LNCaP clone FGC (cell line): Measurements from ENCODE around the gene USP36.
"Not testable (repeated sequence)": the region's sequence is repeated elsewhere in the genome, so short reads cannot be mapped to it uniquely, and the experiment has no call there.

Experiments used
- DNase-seq: peaks from one replicate; pipeline ENCODE4 v3.0.0-alpha.2; 2011; ENCODE audit warnings: low read depth
- H3K4me3 ChIP-seq: 2 replicates; pipeline ENCODE4 v1.5.1; 2011; ENCODE audit warnings: mild to moderate bottlenecking, low read depth, low read length, control low read depth
- TF ChIP-seq, protein P1 (sequence below): IDR thresholded peaks from 2 replicates; pipeline ENCODE4 v1.5.1; 2012; ENCODE audit warnings: mild to moderate bottlenecking; ENCODE audit not compliant: control insufficient read depth, insufficient read depth; ENCODE audit errors: extremely low read depth

The USP36 gene

DNA sequence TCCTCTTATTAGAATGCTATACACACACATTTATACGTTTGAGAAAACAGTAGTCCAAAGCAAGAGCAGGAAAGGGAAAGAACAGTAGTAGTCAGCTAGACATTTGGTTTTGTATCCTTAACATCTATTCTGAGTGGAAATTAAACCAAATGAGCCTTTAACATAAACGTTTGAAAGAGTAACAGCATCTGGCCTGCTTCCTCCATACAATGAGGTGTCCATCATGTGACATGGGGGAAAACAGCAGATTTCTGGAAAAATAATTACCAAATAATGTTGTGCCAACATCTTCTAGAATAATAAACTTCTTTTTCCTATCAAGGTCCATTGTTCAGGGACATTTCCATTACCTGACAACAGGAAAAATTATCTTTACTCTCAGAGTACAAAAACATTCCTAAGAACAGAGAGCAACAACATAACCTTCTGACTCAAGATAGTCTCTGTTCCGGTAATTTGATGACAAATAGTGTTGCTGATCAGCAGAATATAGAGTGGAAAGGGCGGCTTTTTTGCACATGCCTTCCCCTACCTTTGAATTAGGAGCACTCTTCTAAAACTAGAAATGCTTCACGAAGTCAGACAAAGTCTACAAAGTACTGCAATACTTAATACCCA is 78.7 kb downstream of the USP36 start:
- H3K4me3 ChIP-seq: no peak overlapping the region
- TF ChIP-seq, protein P1, sequence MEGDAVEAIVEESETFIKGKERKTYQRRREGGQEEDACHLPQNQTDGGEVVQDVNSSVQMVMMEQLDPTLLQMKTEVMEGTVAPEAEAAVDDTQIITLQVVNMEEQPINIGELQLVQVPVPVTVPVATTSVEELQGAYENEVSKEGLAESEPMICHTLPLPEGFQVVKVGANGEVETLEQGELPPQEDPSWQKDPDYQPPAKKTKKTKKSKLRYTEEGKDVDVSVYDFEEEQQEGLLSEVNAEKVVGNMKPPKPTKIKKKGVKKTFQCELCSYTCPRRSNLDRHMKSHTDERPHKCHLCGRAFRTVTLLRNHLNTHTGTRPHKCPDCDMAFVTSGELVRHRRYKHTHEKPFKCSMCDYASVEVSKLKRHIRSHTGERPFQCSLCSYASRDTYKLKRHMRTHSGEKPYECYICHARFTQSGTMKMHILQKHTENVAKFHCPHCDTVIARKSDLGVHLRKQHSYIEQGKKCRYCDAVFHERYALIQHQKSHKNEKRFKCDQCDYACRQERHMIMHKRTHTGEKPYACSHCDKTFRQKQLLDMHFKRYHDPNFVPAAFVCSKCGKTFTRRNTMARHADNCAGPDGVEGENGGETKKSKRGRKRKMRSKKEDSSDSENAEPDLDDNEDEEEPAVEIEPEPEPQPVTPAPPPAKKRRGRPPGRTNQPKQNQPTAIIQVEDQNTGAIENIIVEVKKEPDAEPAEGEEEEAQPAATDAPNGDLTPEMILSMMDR: no peak
- no peak for DNase-seq

DNA sequence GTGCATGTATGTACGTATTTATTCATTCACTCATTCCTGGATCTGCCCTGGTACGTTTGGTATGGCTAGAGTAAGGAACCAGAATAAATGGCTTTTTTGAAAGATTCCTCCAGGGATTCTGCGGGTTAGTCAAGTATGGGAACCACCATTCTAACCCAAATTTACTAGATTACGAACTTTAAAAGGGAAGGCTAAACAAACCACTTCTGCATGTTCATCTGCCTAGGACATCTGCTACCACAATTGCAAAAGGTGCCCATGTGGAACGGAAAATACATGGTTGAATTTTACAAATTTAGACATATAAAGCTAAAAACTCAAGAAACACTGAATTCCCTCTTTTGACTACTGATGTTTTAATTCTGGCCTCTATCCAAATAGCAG is 80.7 kb downstream of the USP36 start:
- TF ChIP-seq, protein P1: no peak
- DNase-seq: no peak
- H3K4me3 ChIP-seq: no peak overlapping the region

DNA sequence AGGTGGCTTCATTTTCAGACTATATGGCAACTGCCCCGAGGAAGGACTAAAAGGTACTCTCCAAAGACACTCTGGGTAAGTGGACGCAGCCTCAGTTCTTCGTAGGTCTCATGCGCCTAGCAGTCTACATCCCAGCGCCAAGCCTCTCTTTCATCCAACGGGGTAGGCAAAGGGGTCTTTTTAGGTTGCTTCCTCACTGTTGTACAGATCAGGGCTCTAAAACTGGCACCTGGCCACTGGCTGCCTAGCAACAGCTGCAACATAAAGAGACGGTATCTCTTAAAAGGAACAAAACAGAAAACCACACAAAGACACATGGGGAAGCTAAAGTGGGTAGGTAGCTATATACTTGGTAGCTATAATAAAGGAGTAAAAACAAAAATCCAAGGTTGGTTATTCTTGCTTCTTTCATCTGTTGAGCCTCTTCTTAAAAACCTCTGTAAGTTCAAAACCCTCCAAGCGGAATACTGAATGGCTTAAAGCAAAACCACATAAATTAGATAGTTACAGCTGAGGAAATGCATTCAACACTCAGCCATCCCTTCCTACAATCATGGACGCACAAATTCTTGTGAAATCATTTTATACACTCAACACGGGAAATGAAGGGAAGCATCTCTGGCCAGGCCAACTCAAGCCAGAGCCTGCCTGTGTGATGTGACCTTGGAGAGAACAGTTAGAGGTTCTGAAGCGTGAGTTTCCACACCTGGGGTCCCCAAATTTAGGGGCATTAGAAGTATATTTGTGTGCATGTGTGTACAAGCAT is 81.2 kb downstream of the USP36 start:
- TF ChIP-seq, protein P1: no peak
- no peak overlapping the region for H3K4me3 ChIP-seq
- DNase-seq: no peak

GRCh38 chr17:78753316-78754250 is 87.0 kb downstream of the USP36 start:
- DNase-seq: no peak
- TF ChIP-seq, protein P1: no peak
- no peak overlapping the region for H3K4me3 ChIP-seq

GRCh38 chr17:78751447-78752161 is 89.0 kb downstream of the USP36 start:
- TF ChIP-seq, protein P1: no peak
- DNase-seq: no peak
- no peak overlapping the region for H3K4me3 ChIP-seq

GRCh38 chr17:78751000-78751399 is 89.6 kb downstream of the USP36 start:
- DNase-seq, H3K4me3 ChIP-seq: not testable (repeated sequence)
